HG03159 (cell line): ENCODE measurements around the gene FAM107B.

Source experiments
- ATAC-seq: cut with Tn5 transposase; IDR thresholded peaks from one replicate; pipeline ENCODE4 v1.9.1; 2021; ENCODE audit warnings: mild to moderate bottlenecking, moderate library complexity; ENCODE audit not compliant: unreplicated experiment

Gene FAM107B

GRCh38 chr10:14543046-14543903, 231.4 kb downstream of the FAM107B start:
- no peak for ATAC-seq

- no peak for ATAC-seq
These were observed 233.3 kb downstream of the FAM107B start for GRCh38 chr10:14541379-14541778.

- ATAC-seq = no peak
These were observed 234.1 kb downstream of the FAM107B start for GRCh38 chr10:14540611-14541010.

GRCh38 chr10:14540062-14540461, 234.6 kb downstream of the FAM107B start:
- no peak for ATAC-seq

GRCh38 chr10:14539176-14539575, 235.5 kb downstream of the FAM107B start:
- no peak for ATAC-seq

GRCh38 chr10:14536241-14537213, 238.2 kb downstream of the FAM107B start:
- no peak for ATAC-seq

GRCh38 chr10:14535457-14536130, 239.1 kb downstream of the FAM107B start:
- ATAC-seq = no peak

GRCh38 chr10:14534152-14534551, 240.5 kb downstream of the FAM107B start:
- no peak for ATAC-seq

- no peak for ATAC-seq
These were observed 241.4 kb downstream of the FAM107B start for GRCh38 chr10:14533295-14533694.

- ATAC-seq = no peak
These were observed 242.0 kb downstream of the FAM107B start for GRCh38 chr10:14532473-14533251.

GRCh38 chr10:14531974-14532373, 242.7 kb downstream of the FAM107B start:
- no peak for ATAC-seq

- ATAC-seq = no peak
These were observed 244.2 kb downstream of the FAM107B start for GRCh38 chr10:14530465-14530864.

GRCh38 chr10:14529351-14529750, 245.3 kb downstream of the FAM107B start:
- ATAC-seq = no peak

- no peak for ATAC-seq
These were observed 246.2 kb downstream of the FAM107B start for GRCh38 chr10:14528450-14528849.

GRCh38 chr10:14527915-14528314, 246.8 kb downstream of the FAM107B start:
- ATAC-seq = no peak

GRCh38 chr10:14527134-14527844, 247.4 kb downstream of the FAM107B start:
- no peak for ATAC-seq

GRCh38 chr10:14526326-14526725, 248.4 kb downstream of the FAM107B start:
- no peak for ATAC-seq

- no peak for ATAC-seq
These were observed 249.9 kb downstream of the FAM107B start for GRCh38 chr10:14524691-14525324.

GRCh38 chr10:14523286-14523685, 251.4 kb downstream of the FAM107B start:
- no peak for ATAC-seq
